OCI-LY7 (cell line): ENCODE data around the gene ZNF827. TPM values are rescaled to one million over a fixed set of nuclear protein-coding genes. Genes with fewer than 3 reads are reported as not detected.
A peak's percentile ranks its signal among the peaks of the same experiment; 100 is the strongest.

Source experiments
- BruUV-seq: library from RNA; stranded (reverse); fragments of 400-500 nt; replicated peaks from 2 replicates; lab custom pipeline; 2021; lab: Mats Ljungman, UMichigan
- CTCF ChIA-PET: fragments of 300-600 bp; sonication (Branson Sonifier 250); formaldehyde crosslinking; loops from one replicate; lab custom pipeline; 2022; ENCODE audit warnings: antibody characterized with exemption; ENCODE audit not compliant: unreplicated experiment; lab: Charles Lee
- POLR2A ChIA-PET: fragments of 300-600 bp; sonication (Branson Sonifier 250); formaldehyde crosslinking; loops from one replicate; lab custom pipeline; 2022; ENCODE audit warnings: antibody characterized with exemption; lab: Charles Lee
- DNase-seq: peaks from one replicate; pipeline ENCODE4 v3.0.0-alpha.2; 2015; ENCODE audit warnings: low spot score
- H2AFZ ChIP-seq: fragments of 200-600 bp; sonication (generic), shearing (Covaris generic); 2 replicates; pipeline ENCODE4 v1.6.1; 2014; ENCODE audit warnings: mild to moderate bottlenecking, antibody characterized with exemption, low read length, moderate library complexity
- H3K27ac ChIP-seq: fragments of 200-600 bp; sonication (generic); 2 replicates; pipeline ENCODE4 v1.5.1; 2014; ENCODE audit warnings: mixed run types, low read depth, mild to moderate bottlenecking, moderate library complexity, low read length, inconsistent platforms; ENCODE audit not compliant: poor library complexity, severe bottlenecking
- H3K36me3 ChIP-seq: fragments of 200-600 bp; sonication (generic); 2 replicates; pipeline ENCODE4 v1.6.1; 2014; ENCODE audit warnings: mild to moderate bottlenecking, antibody characterized with exemption, low read length, moderate library complexity, mixed read lengths; ENCODE audit not compliant: insufficient read depth
- H3K4me1 ChIP-seq: fragments of 200-600 bp; sonication (generic); 2 replicates; pipeline ENCODE4 v1.5.1; 2014; ENCODE audit warnings: mild to moderate bottlenecking, low read length; ENCODE audit not compliant: insufficient read depth, poor library complexity, severe bottlenecking
- H3K4me2 ChIP-seq: fragments of 200-600 bp; sonication (generic); 2 replicates; pipeline ENCODE4 v1.6.1; 2014; ENCODE audit warnings: mild to moderate bottlenecking, low read length
- H3K4me3 ChIP-seq: fragments of 200-600 bp; sonication (generic); 2 replicates; pipeline ENCODE4 v1.5.1; 2014; ENCODE audit warnings: mild to moderate bottlenecking, low read depth, low read length; ENCODE audit not compliant: poor library complexity, severe bottlenecking
- H3K79me2 ChIP-seq: fragments of 200-600 bp; sonication (generic); 2 replicates; pipeline ENCODE4 v1.6.1; 2016; ENCODE audit warnings: low read depth, mild to moderate bottlenecking, low read length, moderate library complexity, mixed read lengths; ENCODE audit not compliant: insufficient read depth
- H3K9me2 ChIP-seq: fragments of 200-600 bp; sonication (generic); 2 replicates; pipeline ENCODE4 v1.6.1; 2016; ENCODE audit warnings: mild to moderate bottlenecking, low read length, mixed read lengths; ENCODE audit not compliant: insufficient read depth
- H3K9me3 ChIP-seq: fragments of 200-600 bp; sonication (generic); 2 replicates; pipeline ENCODE4 v1.6.1; 2014; ENCODE audit warnings: mild to moderate bottlenecking, mixed run types, low read length, mixed read lengths
- H4K20me1 ChIP-seq: fragments of 200-600 bp; sonication (generic); 2 replicates; pipeline ENCODE4 v1.6.1; 2014; ENCODE audit warnings: mild to moderate bottlenecking, antibody characterized with exemption, low read length, moderate library complexity, mixed read lengths; ENCODE audit not compliant: insufficient read depth
- EZH2phosphoT487 ChIP-seq: fragments of 200-600 bp; sonication (generic); IDR thresholded peaks from 2 replicates; pipeline ENCODE4 v1.6.1; 2018; ENCODE audit warnings: low read depth, borderline replicate concordance, mild to moderate bottlenecking, mixed run types, antibody characterized with exemption, low read length, moderate library complexity, mixed read lengths
- intact Hi-C: fragments of 100-400 bp; cut with micrococcal nuclease; formaldehyde crosslinking; loops from one replicate; pipeline ENCODE4 v1.10.0; 2022; ENCODE audit not compliant: unreplicated experiment
- total RNA-seq, 2 experiments: library from RNA; depleted of rRNA in 1 of 2; stranded (reverse); fragments of >200 nt in 1 of 2; shearing (Covaris generic) in 1 of 2; gene quantifications; 2 replicates each; pipeline ENCODE4 v1.2.3, GENCODE V29; 2014 to 2022
- TF ChIP-seq, protein P1 (sequence below): fragments of 200-600 bp; sonication (generic); conservative IDR thresholded peaks from 2 replicates; pipeline ENCODE4 v1.5.1; 2014; ENCODE audit warnings: mild to moderate bottlenecking, antibody characterized with exemption, low read length, moderate library complexity, mixed read lengths

The ZNF827 gene
- total RNA-seq, 2 experiments from 2014 or later: 15.1 to 42.9 TPM

DNA sequence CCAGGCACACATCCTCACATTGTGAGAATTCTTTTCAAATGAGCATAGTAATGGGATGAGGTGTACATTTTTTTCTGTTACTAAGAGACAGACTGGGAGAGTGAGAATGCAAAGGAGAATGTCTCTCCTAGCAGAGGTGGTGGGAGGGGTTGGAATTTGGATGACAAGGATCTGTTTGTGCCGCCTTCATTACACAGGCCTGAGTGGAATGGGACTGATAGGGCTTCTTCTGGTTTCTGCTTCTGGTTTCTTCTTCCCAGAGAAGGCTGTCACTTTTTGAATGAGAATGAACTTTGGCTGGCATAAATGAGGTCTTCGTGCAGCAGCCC lies 203.3 kb downstream of the ZNF827 start:
- no peak overlapping the region for H3K4me2 ChIP-seq
- DNase-seq: no peak
- H3K4me1 ChIP-seq: peaks cover 6% of the 10 kb centered on the region
- H3K27ac ChIP-seq: no peak overlapping the region
- TF ChIP-seq, protein P1, sequence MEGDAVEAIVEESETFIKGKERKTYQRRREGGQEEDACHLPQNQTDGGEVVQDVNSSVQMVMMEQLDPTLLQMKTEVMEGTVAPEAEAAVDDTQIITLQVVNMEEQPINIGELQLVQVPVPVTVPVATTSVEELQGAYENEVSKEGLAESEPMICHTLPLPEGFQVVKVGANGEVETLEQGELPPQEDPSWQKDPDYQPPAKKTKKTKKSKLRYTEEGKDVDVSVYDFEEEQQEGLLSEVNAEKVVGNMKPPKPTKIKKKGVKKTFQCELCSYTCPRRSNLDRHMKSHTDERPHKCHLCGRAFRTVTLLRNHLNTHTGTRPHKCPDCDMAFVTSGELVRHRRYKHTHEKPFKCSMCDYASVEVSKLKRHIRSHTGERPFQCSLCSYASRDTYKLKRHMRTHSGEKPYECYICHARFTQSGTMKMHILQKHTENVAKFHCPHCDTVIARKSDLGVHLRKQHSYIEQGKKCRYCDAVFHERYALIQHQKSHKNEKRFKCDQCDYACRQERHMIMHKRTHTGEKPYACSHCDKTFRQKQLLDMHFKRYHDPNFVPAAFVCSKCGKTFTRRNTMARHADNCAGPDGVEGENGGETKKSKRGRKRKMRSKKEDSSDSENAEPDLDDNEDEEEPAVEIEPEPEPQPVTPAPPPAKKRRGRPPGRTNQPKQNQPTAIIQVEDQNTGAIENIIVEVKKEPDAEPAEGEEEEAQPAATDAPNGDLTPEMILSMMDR: no peak
- no peak for TF ChIP-seq EZH2phosphoT487
- no peaks in the 10 kb centered on the region for H3K9me2 ChIP-seq
- no TSS peak for BruUV-seq
- no peaks in the 10 kb centered on the region for H4K20me1 ChIP-seq
- H3K36me3 ChIP-seq: no peaks in the 10 kb centered on the region
- H2AFZ ChIP-seq: no peak overlapping the region
- H3K4me3 ChIP-seq: no peak overlapping the region
- ChIA-PET CTCF (no interaction called here), POLR2A (no interaction called here)
- intact Hi-C loops: no loop called here
- H3K79me2 ChIP-seq: no peaks in the 10 kb centered on the region
- H3K9me3 ChIP-seq: no peaks in the 10 kb centered on the region

DNA sequence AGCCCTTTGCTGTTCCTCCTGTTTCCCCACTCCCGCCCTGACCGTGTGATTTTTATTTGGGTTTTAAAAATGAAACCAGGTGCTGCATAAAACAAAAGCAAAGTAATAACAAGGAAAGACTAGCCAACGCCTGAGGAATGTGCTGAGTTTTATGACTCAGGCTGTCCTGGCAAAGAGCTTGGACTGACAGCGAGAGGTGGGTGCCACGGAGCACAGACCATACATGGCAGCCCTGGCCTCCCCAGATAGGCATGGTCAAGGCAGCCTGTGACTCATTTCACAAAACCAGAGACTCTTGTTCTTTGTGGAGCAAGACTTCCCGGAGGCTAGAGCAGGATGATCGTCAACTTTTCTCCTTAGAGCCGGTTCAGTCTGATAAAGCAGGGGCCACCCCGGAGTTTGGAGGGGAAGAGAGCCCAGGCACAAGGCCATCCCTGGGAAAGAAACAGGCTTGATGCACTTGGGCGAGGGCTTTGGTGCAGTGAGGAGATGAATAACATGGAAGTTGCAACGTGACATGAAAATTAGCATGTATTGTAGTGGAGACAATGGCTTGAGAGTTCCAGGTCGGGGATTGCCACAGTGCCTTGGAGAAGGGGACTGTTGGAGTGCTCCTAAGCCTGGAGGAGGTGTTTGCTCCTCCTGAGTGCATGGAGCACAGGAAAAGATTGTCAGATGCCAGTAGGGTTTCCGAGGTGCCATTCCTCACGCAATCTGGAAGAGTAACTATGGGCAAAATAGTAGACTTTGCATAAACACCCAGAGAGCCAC lies 203.9 kb downstream of the ZNF827 start:
- Histone ChIP-seq H3K4me2 (no peak overlapping the region), H3K4me1 (peaks cover 6% of the 10 kb centered on the region), H3K27ac (no peak overlapping the region), H2AFZ (no peak overlapping the region), H3K9me3 (no peaks in the 10 kb centered on the region), H3K36me3 (no peaks in the 10 kb centered on the region), H3K9me2 (no peaks in the 10 kb centered on the region), H4K20me1 (no peaks in the 10 kb centered on the region), H3K79me2 (no peaks in the 10 kb centered on the region), H3K4me3 (no peak overlapping the region)
- BruUV-seq: no TSS peak
- ChIA-PET POLR2A (interaction anchor here (1.3 kb wide), 1 partner anchor 9 kb away, joined by 5 read pairs; no protein-coding TSS in a partner anchor), CTCF (no interaction called here)
- TF ChIP-seq, protein P1: no peak
- no peak for TF ChIP-seq EZH2phosphoT487
- intact Hi-C loops: no loop called here
- DNase-seq: no peak

DNA sequence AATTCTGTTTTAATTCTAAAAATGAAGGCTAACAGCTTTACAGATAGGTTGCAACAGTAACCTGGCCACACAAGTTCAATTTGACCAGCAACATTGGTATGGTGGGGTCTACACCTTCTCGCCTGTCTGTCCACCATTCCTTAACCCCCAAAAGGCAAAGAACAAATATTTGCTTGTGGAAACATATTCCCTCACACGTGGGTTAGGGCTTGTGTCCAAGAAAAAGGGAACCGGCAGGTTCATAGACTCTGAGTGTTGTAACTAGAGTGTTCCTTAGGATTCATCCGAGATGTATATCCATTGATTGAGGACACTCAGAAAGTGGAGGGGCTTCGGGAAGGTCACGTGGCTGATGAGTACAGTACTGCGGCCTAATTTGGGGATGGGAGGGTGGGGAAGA lies 204.6 kb downstream of the ZNF827 start:
- no peak for DNase-seq
- Histone ChIP-seq H3K79me2 (no peaks in the 10 kb centered on the region), H4K20me1 (no peaks in the 10 kb centered on the region), H3K4me3 (no peak overlapping the region), H3K27ac (no peak overlapping the region), H3K36me3 (no peaks in the 10 kb centered on the region), H3K4me2 (peak overlapping the region; percentile 74; the same call in 1 of the 2 replicates), H3K9me3 (no peaks in the 10 kb centered on the region), H3K4me1 (peaks cover 6% of the 10 kb centered on the region), H3K9me2 (no peaks in the 10 kb centered on the region), H2AFZ (no peak overlapping the region; the same call in 1 of the 2 replicates)
- no peak for TF ChIP-seq EZH2phosphoT487
- TF ChIP-seq, protein P1: no peak
- CTCF ChIA-PET: no interaction called here
- POLR2A ChIA-PET: interaction anchor here (1.3 kb wide), 1 partner anchor 10 kb away, joined by 5 read pairs; no protein-coding TSS in a partner anchor
- intact Hi-C loops: no loop called here
- BruUV-seq: no TSS peak
